DOHH2 (cell line): ENCODE measurements around the gene SLC25A23.

ENCODE experiments used
- EZH2phosphoT487 ChIP-seq: fragments of 200-600 bp; sonication (generic); IDR thresholded peaks from 2 replicates; pipeline ENCODE4 v1.6.1; 2017; ENCODE audit warnings: borderline replicate concordance, mild to moderate bottlenecking, antibody characterized with exemption, low read length, moderate library complexity, mixed read lengths
- TF ChIP-seq, protein P1 (sequence below): fragments of 200-600 bp; sonication (generic); IDR thresholded peaks from one replicate; pipeline ENCODE4 v1.5.1; 2014; ENCODE audit warnings: antibody characterized with exemption, mild to moderate bottlenecking, low read depth, low read length; ENCODE audit not compliant: poor library complexity, severe bottlenecking

DNA sequence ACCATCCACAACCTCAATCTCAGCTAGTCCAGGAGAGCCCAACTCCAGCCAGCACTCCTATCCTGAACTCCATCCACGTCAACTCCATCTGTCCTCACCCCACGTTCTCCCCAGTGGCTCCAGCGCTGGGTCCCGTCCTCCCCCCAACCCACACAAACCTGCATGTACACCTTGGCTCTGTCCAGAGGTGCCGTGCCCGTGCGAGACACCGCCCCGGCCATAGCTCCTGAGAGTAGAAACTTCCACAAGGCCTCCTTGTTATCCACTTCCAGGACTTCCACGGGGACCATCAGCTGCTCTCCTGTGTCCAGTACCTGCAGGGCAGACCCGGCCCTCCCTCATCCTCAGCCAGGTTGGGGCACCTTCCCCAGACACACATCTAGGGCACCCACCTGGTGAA, 27.7 kb downstream of the SLC25A23 start:
- TF ChIP-seq, protein P1, sequence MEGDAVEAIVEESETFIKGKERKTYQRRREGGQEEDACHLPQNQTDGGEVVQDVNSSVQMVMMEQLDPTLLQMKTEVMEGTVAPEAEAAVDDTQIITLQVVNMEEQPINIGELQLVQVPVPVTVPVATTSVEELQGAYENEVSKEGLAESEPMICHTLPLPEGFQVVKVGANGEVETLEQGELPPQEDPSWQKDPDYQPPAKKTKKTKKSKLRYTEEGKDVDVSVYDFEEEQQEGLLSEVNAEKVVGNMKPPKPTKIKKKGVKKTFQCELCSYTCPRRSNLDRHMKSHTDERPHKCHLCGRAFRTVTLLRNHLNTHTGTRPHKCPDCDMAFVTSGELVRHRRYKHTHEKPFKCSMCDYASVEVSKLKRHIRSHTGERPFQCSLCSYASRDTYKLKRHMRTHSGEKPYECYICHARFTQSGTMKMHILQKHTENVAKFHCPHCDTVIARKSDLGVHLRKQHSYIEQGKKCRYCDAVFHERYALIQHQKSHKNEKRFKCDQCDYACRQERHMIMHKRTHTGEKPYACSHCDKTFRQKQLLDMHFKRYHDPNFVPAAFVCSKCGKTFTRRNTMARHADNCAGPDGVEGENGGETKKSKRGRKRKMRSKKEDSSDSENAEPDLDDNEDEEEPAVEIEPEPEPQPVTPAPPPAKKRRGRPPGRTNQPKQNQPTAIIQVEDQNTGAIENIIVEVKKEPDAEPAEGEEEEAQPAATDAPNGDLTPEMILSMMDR: no peak
- no peak for TF ChIP-seq EZH2phosphoT487
